GM18873 (cell line): ENCODE data around the gene FLACC1.
"Not testable (repeated sequence)": the region's sequence is repeated elsewhere in the genome, so short reads cannot be mapped to it uniquely, and the experiment has no call there.

Experiments used
- ATAC-seq: cut with Tn5 transposase; IDR thresholded peaks from one replicate; pipeline ENCODE4 v1.9.1; 2021; ENCODE audit warnings: mild to moderate bottlenecking, moderate library complexity, moderate number of reproducible peaks; ENCODE audit not compliant: unreplicated experiment, low FRiP score

The FLACC1 gene

DNA sequence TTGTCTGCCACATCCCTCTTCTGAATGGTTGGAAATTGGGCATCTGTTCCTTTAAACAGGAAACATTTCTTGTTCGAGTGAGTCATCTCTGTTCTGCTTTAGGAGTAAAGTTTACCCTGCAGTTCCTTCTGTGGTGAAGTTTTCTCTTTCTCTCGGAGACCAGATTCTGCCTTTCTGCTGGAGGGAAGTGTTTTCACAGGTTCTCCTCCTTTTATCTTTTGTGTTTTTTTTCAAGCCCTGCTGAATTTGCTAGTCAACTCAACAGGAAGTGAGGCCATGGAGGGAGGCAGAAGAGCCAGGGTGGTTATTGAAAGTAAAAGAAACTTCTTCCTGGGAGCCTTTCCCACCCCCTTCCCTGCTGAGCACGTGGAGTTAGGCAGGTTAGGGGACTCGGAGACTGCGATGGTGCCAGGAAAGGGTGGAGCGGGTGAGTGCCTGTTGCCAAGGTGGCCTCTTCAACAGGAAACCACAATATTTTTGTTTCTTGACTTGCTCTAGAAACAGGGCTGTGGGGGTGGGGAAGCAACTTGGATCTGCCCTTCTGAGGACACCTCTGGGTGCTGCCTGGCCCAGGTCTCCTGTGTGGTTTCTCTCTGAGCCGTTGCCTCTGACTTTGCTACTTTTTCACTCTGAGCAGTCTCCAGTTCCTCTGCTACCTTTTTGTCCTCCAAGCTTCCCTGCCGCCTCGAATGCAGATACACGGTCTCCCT, 99.0 kb downstream of the FLACC1 start:
- peak; percentile 81 for ATAC-seq

GRCh38 chr2:201257381-201257955, 99.7 kb downstream of the FLACC1 start:
- peak; percentile 51 for ATAC-seq

GRCh38 chr2:201256082-201256481, 101.1 kb downstream of the FLACC1 start:
- no peak for ATAC-seq

- no peak for ATAC-seq
Measured at GRCh38 chr2:201255408-201256033, 101.6 kb downstream of the FLACC1 start.

DNA sequence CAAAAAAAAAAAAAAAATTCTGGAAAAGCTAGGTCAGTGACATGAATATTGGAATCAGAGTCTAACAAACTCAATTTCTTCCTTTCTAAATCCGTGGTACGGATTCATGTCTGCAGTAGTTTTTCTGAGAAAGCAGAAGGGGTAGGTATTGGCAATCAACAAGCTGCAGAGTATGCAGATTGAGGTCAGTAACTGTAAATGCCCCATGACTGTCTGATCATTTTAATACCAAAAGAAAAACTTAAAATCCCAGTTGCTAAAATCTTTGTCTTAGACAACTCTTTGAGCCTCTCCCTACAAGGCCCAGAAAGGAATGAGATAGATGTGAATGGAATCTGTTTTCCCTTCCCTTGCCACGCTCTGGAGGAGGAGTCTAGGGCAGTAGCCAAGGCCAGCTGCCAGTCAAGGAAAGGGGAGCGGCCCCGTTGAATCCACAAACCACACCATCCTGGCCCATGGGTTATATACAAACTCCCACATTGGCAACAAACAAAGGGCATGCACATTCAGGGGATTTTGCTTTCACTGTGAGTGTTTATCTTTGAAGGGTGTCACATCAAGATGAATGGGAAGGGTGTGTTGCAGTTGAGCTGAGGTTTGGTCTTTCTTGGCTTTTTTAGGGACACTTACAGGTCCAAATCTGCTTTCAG, 102.9 kb downstream of the FLACC1 start:
- ATAC-seq = no peak

DNA sequence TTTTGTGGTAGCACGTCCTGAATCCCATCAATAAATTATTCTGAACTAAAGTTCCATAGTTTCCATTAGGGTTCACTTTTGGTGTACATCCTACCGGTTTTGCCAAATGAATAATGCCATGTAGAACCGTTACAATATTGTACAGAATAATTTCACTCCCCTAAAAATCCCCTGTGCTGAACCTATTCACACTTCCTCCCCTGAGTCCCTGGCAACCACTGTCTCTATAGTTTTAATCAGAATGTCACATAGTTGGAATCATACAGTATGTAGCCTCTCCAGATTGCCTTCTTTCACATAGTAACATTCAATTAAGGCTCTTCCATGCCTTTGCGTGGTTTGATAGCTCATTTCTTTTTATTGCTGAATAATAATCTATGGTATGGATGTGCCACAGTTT, 106.4 kb downstream of the FLACC1 start:
- no peak for ATAC-seq

DNA sequence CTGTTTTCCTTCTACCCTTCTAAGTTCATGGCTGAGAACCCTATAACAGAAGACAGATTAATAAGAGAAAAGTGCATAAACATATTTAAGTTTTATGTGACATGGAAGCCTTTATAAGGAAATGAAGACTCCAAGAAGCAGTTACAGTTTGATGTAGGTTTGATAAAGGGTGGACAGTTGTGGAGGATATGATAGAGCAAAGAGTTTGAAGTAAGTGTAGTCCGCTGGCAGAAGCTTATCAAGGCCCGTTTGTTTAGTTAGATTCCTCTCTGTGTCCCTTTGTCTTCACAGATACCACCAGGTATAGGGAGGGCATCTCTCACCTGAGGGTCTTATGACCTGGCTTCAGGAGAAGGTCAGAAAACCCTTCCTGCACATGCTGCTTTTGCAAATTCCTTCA, 107.3 kb downstream of the FLACC1 start:
- no peak for ATAC-seq

DNA sequence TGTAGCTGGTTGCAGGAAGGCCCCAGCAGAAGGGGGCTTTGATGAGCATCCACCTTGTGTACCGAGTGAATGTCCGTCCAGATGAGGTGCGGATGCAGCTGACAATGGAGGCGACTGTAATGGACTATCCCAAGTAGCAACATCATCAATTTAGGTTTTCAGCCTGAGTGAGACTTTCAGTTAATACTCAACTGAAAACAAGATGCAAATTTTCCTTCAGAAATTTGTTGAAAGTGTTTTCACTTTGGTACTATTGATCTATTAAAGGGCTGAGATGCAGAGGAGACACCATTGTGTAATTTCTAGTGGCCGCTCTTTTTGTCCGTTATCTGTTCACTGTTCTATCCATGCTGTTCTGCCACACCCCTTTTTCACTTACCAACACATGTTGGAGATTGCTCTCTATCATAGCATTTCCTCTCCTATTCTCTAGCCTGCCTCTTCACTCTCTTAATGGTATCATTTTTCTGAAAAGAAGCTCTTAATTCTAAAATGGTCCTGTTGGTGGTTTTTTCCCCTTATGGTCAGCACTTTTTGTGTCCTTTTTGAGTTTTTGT, 108.8 kb downstream of the FLACC1 start:
- no peak for ATAC-seq

DNA sequence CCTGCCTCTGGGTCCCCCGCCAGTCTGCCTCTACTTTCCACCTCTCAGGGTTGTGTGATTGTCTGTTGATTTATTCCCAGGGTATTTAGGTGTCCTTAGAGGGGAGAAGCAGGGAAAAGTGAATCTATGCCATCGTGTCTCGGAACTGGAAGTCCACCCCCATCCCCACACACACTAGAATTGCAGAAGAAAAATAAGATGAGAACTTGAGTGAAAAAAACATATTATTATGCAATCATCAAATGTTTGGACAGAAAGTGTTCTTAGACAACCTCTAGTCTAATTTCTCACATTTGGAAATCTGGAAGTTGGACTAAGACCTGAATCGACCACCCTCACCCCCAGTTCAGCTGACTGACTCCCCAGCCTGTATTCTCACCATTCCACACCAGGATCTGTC, 110.9 kb downstream of the FLACC1 start:
- no peak for ATAC-seq

GRCh38 chr2:201244829-201245228, 112.3 kb downstream of the FLACC1 start:
- no peak for ATAC-seq

DNA sequence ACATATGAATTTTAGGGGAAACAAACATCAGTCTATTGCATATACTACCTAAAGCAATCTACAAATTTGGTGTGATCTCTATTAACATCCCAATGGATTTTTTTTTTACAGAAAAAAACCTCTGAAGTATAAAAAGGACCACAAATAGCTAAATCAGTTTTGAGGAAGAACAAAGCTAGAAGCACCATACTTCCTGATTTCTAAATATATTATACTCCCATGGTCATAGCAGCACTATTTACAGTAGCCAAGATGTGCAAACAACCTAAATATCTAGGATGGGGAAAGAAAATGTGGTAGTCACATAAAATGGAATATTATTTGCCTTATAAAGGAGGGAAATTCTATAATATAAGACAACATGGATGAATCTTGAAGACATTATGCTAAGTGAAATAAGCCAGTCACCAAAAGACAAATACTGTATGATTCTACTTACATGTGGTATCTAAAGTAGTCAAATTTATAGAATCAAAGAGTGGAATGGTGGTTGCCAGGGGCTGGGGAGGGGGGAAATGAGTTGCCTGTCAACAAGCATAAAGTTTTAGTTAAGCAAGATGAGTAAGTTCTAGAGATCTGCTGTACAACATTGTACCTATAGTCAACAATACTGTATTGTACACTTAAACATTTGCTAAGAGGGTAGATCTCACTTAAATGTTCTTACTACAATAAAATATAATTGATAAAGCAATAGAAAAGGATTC, 114.4 kb downstream of the FLACC1 start:
- ATAC-seq = no peak

- ATAC-seq = not testable (repeated sequence)
Measured at GRCh38 chr2:201239167-201239935, 117.8 kb downstream of the FLACC1 start.
